K562 (cell line): Measurements from ENCODE around the gene TNK2. TPM values are rescaled to one million over a fixed set of nuclear protein-coding genes. Genes with fewer than 3 reads are reported as not detected.

Source experiments
- BRD4 ChIP-seq: fragments of 200-600 bp; sonication (generic); IDR thresholded peaks from 2 replicates; pipeline ENCODE4 v1.6.1; 2017; ENCODE audit warnings: inconsistent platforms
- C11orf30 ChIP-seq: fragments of 450-650 bp; IDR thresholded peaks from 2 replicates; pipeline ENCODE4 v1.6.1; 2016; ENCODE audit warnings: low read depth, mild to moderate bottlenecking
- CREB3L1 ChIP-seq: fragments of 450-650 bp; IDR thresholded peaks from 2 replicates; pipeline ENCODE4 v1.6.1; 2014; ENCODE audit warnings: low read depth, mild to moderate bottlenecking, moderate library complexity, borderline replicate concordance
- CTCF ChIP-seq, 3 experiments: IDR thresholded peaks in 2 of 3; conservative IDR thresholded peaks in 1 of 3; 2 replicates each; pipeline ENCODE4 v1.5.1; 2011 to 2012; ENCODE audit warnings: low read length in 3 of 3, mild to moderate bottlenecking in 3 of 3, control low read depth in 2 of 3, improper control_type of control experiment in 1 of 3, inconsistent platforms in 1 of 3, low read depth in 1 of 3, mixed read lengths in 1 of 3, moderate library complexity in 1 of 3; ENCODE audit not compliant: insufficient read depth in 2 of 3
- EZH2 ChIP-seq: IDR thresholded peaks from 2 replicates; pipeline ENCODE4 v1.6.1; 2012; ENCODE audit warnings: low read depth, mild to moderate bottlenecking, inconsistent platforms, low read length, borderline replicate concordance
- ILF3 ChIP-seq: fragments of 450-650 bp; IDR thresholded peaks from 2 replicates; pipeline ENCODE4 v1.6.1; 2018; ENCODE audit warnings: antibody characterized with exemption, mild to moderate bottlenecking, moderate library complexity, borderline replicate concordance
- MYBL2 ChIP-seq, 2 experiments: fragments of 450-650 bp in 1 of 2; sonication (generic) in 1 of 2; formaldehyde crosslinking in 1 of 2; IDR thresholded peaks; 2 replicates each; pipeline versions ENCODE4 v1.6.1 to v1.8.1; 2017 to 2022; ENCODE audit warnings: borderline replicate concordance in 1 of 2, inconsistent platforms in 1 of 2, low read depth in 1 of 2, mild to moderate bottlenecking in 1 of 2, missing genetic modification reagents in 1 of 2, moderate library complexity in 1 of 2
- PHTF2 ChIP-seq: fragments of 250-450 bp; sonication (Bioruptor Pico); IDR thresholded peaks from 2 replicates; pipeline ENCODE4 v1.5.0; 2021; ENCODE audit warnings: mild to moderate bottlenecking
- PRDM10 ChIP-seq: fragments of 450-650 bp; IDR thresholded peaks from 2 replicates; pipeline ENCODE4 v1.6.1; 2018; ENCODE audit not compliant: partially characterized antibody
- RAD21 ChIP-seq, 2 experiments: fragments of 250-450 bp in 1 of 2; fragments of 450-650 bp in 1 of 2; sonication (Bioruptor Pico) in 1 of 2; formaldehyde crosslinking in 1 of 2; IDR thresholded peaks in 1 of 2; conservative IDR thresholded peaks in 1 of 2; 2 replicates each; pipeline versions ENCODE4 v1.4.0 to v1.8.0; 2020 to 2022; ENCODE audit warnings: mild to moderate bottlenecking in 2 of 2, moderate library complexity in 1 of 2
- SETDB1 ChIP-seq: IDR thresholded peaks from one replicate; pipeline ENCODE4 v1.6.1; 2012; ENCODE audit warnings: low read length, control low read depth, inconsistent platforms
- SMARCA4 ChIP-seq: fragments of 450-650 bp; IDR thresholded peaks from 2 replicates; pipeline ENCODE4 v1.6.1; 2016
- XRCC4 ChIP-seq: IDR thresholded peaks from one replicate; pipeline ENCODE4 v1.6.1; 2011; ENCODE audit not compliant: insufficient read depth, insufficient read length; ENCODE audit errors: extremely low read depth
- ZNF12 ChIP-seq: sonication (generic); formaldehyde crosslinking; IDR thresholded peaks from 2 replicates; pipeline ENCODE4 v1.4.0; 2020; ENCODE audit warnings: mild to moderate bottlenecking, missing genetic modification reagents
- ZNF197 ChIP-seq: fragments of 200-800 bp; sonication (Bioruptor generic); IDR thresholded peaks from 2 replicates; pipeline ENCODE4 v1.6.1; 2016; ENCODE audit warnings: low read depth, missing genetic modification characterization, missing compliant biosample characterization
- ZNF253 ChIP-seq: fragments of 250-450 bp; sonication (Bioruptor Pico); conservative IDR thresholded peaks from 2 replicates; pipeline ENCODE4 v1.6.1; 2021; ENCODE audit warnings: mild to moderate bottlenecking
- ZNF398 ChIP-seq: fragments of 250-450 bp; sonication (Bioruptor Pico); IDR thresholded peaks from 2 replicates; pipeline ENCODE4 v1.8.0; 2021; ENCODE audit warnings: moderate library complexity, mild to moderate bottlenecking, inconsistent platforms
- ZNF586 ChIP-seq: fragments of 450-650 bp; formaldehyde crosslinking; conservative IDR thresholded peaks from 2 replicates; pipeline ENCODE4 v1.4.0; 2020; ENCODE audit warnings: mild to moderate bottlenecking, moderate library complexity
- polyA plus RNA-seq, 8 experiments: library from polyadenylated mRNA; depleted of rRNA in 4 of 8; stranded (reverse) in 5 of 8; unstranded in 3 of 8; fragments of >200 nt; fragmentation: Nextera tagmentation in 2 of 8; fragmentation: Illumina TruSeq in 1 of 8; extraction: Ambion mirVana in 2 of 8; extraction: Trizol in 1 of 8; gene quantifications; 2 replicates each; pipeline versions ENCODE4 v1.2.1 to v1.2.3, GENCODE V29; 2011 to 2014; ENCODE audit warnings: inconsistent platforms in 1 of 8, missing spikeins in 1 of 8
- total RNA-seq, 7 experiments: library from RNA; depleted of rRNA in 6 of 7; stranded (reverse); fragments of >200 nt in 6 of 7; fragmentation: Illumina TruSeq in 2 of 7; extraction: Trizol in 2 of 7; gene quantifications; 2 replicates each; pipeline versions ENCODE4 v1.2.1 to v1.2.3, GENCODE V29; 2011 to 2021; ENCODE audit warnings: low replicate concordance in 1 of 7

Gene TNK2
- total and polyA plus RNA-seq, 9 of the 15 experiments (the other 6 are each of a cell fraction or from before 2014, with no cell fraction given), result 0.03 to 33.8 (median 6.5) TPM

GRCh38 chr3:195914648-195915473 lies 6.5 kb upstream of the TNK2 start (continued):
- TF ChIP-seq PRDM10 (peak; percentile 46), CTCF (IDR thresholded peaks at IDR 0.05 in 2 of 3, conservative IDR thresholded peaks at IDR 0.05 in 1 of 3; ENCODE audit: insufficient read depth in 2 of 3, low read depth in 1 of 3, low read length in 3 of 3) (peak; percentile 95 to 98 (median 98)), ZNF12 (CRISPR knock-in tag) (no peak), EZH2 (no peak), ZNF398 (no peak), ILF3 (no peak), SETDB1 (no peak), BRD4 (no peak), ZNF586 (CRISPR knock-in tag) (no peak), ZNF253 (CRISPR knock-in tag) (no peak), SMARCA4 (peak; percentile 65), C11orf30 (0 out of 2 replicates have a peak, but pooled peaks have one; percentile 16), CREB3L1 (no peak), PHTF2 (CRISPR knock-in tag) (no peak), MYBL2 (IDR thresholded peaks at IDR 0.05; ENCODE audit: low read depth) (no peak), MYBL2 (CRISPR knock-in tag; IDR thresholded peaks at IDR 0.05; ENCODE audit: borderline replicate concordance) (no peak), ZNF197 (CRISPR knock-in tag) (no peak), RAD21 (CRISPR knock-in tag; conservative IDR thresholded peaks at IDR 0.05 in 1 of 2, IDR thresholded peaks at IDR 0.05 in 1 of 2) (peak; percentile 86 to 95), XRCC4 (no peak)
